Gastroesophageal sphincter (tissue), 3 donors: ENCODE data around the gene ELMO1.

Source experiments
- EP300 ChIP-seq: sonication (generic); formaldehyde crosslinking; IDR thresholded peaks from one replicate; pipeline ENCODE4 v1.6.1; 2017; ENCODE audit warnings: antibody characterized with exemption, mild to moderate bottlenecking
- POLR2AphosphoS5 ChIP-seq: sonication (generic); formaldehyde crosslinking; IDR thresholded peaks from one replicate; pipeline ENCODE4 v1.6.1; 2017; ENCODE audit warnings: antibody characterized with exemption
- TF ChIP-seq, protein P1 (sequence below), 4 experiments: fragments of 200-600 bp in 2 of 4; fragments of 450-650 bp in 2 of 4; sonication (generic) in 1 of 4; IDR thresholded peaks; one replicate each; pipeline ENCODE4 v1.5.1; 2017 to 2019; ENCODE audit warnings: antibody characterized with exemption in 4 of 4, mild to moderate bottlenecking in 2 of 4, moderate library complexity in 2 of 4

DNA sequence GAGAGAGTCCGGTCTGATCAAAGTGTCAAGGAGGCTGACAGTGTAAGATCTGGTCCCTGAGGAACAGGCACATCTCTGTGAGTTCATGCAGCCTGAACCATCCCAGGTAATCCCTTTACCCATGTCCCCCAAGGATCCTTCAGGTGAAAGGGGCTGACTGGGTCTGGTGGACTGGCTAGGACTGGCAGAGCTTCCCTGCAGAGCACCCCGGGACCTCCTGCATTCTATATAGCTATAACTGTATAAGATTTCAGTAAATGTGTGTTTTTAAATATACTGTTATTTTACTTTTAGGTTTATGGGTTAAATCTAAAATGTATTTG, 246.8 kb downstream of the ELMO1 start:
- TF ChIP-seq, protein P1, sequence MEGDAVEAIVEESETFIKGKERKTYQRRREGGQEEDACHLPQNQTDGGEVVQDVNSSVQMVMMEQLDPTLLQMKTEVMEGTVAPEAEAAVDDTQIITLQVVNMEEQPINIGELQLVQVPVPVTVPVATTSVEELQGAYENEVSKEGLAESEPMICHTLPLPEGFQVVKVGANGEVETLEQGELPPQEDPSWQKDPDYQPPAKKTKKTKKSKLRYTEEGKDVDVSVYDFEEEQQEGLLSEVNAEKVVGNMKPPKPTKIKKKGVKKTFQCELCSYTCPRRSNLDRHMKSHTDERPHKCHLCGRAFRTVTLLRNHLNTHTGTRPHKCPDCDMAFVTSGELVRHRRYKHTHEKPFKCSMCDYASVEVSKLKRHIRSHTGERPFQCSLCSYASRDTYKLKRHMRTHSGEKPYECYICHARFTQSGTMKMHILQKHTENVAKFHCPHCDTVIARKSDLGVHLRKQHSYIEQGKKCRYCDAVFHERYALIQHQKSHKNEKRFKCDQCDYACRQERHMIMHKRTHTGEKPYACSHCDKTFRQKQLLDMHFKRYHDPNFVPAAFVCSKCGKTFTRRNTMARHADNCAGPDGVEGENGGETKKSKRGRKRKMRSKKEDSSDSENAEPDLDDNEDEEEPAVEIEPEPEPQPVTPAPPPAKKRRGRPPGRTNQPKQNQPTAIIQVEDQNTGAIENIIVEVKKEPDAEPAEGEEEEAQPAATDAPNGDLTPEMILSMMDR (IDR thresholded peaks at IDR 0.05): no peak
- no peak for TF ChIP-seq POLR2AphosphoS5
- TF ChIP-seq EP300: no peak
